SH-SY5Y (cell line): ENCODE results near the gene COPZ1.

ENCODE experiments used
- GATA2 ChIP-seq: IDR thresholded peaks from 2 replicates; pipeline ENCODE4 v1.6.1; 2011; ENCODE audit warnings: mild to moderate bottlenecking, low read depth, low read length
- GATA3 ChIP-seq: IDR thresholded peaks from 2 replicates; pipeline ENCODE4 v1.6.1; 2011; ENCODE audit warnings: low read depth, mild to moderate bottlenecking, low read length, moderate library complexity

Gene COPZ1

DNA sequence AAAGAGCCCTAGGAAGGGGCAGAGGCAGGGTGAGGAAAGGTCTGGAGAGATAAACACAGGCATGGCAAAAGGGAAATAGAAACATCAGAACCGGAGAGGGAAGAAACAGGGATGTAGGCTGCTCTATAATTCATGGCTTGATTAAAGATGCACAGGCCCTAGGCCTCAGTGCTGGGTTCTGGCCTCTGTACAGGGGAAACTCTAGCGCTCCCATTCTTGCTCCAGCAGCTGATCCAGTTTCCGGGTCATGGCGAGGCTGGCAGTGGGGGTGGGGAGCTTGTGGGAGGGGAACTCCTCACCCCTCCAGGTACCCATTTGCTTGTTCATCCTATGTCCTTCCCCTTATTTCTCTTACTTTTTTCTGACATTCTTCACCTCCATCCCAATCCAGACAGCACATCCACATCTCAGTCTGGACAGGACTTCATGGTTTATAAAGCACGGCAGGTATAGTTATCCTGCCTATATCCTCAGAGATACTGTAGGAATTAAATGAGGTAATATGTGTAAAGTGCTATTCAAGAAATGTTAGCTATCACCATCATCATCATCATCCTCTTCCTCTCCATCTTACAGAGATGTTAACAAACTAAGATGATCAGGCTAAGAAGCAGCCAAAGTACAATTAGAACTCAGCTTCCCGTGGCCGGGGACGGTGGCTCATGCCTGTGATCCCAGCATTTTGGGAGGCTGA is 47.3 kb downstream of the COPZ1 start:
- TF ChIP-seq GATA3 (no peak), GATA2 (no peak)

DNA sequence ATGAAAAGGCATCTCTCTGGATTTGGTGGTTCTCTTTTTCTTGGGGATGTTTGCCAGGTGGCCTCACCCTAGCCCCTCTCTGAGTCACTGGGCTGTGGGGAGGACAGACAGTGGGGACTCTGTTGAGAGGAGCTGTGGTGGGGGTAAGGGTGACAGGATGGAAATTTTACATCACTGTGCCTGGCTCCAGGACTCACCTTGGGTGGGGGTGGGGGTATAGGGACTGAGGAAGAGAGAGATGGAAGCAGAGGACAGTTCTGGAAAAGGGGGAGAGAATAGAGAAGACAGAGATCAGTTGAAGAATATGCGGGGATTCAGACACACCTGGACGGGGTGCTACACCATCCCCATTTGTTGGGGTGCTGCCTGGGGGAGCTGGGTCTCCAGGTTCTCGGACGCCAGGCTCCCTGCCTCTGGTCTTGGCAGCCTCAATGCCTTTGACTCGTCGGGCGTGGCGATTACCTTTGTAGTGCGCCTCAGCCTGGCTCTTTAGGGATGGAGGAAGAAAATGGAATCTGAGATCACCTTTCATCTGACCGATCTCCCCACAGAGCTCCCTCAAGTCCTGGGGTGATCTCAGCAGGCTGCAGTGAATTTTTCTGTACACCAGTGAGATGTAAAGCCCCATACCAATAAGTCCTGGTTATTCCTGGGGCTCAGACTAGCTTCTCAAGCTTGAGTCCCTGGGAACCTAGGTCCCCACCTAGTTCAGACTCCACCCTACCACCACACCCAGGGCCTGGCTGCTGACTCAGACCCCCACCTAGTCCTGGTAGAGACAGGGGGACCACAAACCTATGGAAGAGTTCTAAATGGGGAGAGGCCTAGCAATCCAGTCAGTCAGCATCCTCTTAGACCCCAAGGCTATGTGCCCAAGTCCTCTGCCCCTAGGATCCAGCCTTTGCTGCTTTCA is 49.0 kb downstream of the COPZ1 start:
- TF ChIP-seq GATA3: no peak
- no peak for TF ChIP-seq GATA2

DNA sequence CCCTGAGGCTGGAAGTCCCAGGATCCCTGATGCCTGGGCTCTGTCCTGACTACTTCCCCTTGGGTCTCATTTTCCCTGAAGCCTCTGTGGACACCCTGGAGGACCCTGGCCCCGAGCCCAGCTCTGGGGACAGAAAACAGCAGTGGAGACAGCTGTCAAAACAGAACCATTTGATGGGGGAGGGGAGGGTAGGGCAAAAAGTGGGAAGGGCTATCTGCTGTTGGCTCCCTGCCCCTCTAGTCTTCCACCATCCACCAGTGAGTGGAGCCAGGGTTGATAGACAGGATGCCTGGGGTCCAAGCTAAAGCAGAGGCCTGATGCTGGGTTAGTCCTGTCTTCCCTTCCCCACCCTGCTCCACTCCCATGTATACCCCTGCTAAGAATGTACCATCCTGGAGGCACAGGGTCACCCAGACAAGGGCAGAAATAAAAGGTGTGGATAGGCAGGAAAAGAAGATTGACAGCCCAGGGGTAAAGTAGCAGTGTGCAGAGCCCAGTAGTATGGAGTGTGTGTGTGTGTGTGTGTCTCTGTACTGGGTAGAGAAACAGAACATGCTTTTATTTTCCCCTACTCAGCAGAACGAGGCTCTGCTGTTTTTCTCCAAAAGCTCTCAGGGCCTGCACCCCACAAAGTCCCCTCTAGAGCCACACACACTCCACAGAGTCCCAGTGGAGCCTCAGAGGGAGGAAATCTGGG is 49.8 kb downstream of the COPZ1 start:
- TF ChIP-seq GATA2 (no peak), GATA3 (no peak)

DNA sequence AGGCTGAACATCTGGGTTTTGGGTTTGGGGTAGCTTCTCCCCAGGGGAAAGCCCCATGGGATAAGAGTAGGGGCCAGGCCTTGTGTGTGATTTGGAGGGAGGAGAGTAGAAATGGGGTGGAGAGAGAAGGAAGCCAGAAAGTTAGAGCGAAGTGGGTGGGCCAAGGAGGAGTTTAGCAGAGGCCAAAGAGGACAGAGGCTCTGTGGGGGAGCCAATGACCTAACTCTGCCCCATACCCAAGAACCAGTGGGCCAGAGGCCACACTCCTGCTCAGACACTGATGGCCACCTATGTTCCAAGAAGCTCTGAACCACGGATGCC is 50.3 kb downstream of the COPZ1 start:
- TF ChIP-seq GATA3 (no peak), GATA2 (no peak)

DNA sequence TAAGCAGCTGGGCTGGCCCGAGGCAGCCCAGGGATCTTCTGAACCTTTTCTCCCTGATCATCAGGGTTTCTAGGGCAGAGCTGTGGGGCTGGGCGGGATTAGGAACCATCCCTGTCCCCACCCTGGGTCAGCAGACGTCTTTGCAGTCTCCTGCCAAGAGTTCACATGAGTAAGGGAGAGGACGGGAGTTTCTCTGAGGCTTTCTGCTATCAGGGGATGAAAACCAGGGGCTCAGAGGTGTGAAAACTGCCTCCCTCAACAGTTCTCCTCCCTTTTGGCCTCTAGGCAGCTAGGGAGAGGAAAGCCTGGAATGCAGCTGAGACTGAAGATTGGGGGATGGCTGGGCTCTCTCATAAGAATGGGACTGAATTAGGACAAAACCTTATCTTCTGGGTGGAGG is 51.7 kb downstream of the COPZ1 start:
- TF ChIP-seq GATA3 (no peak), GATA2 (no peak)

DNA sequence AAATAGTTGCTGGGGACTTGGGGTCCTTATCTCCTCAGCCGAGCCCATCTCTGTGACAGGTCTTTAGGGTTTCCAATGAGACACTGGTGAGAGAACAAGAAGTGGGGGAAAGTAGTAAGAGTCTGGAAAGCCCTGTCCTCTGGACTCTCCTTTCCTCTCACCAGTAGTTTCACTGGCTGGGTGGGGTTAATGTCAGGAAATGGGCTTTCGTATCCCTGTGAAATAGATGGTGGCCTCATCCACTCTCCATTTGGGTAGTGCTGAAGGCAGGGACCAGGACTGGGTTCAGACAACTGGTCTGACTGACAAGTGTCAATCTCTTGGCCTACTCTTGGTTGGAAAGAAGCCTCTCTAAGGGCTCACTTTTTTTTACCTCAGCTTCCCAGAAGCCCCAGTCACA is 52.1 kb downstream of the COPZ1 start:
- TF ChIP-seq GATA2 (no peak), GATA3 (no peak)

DNA sequence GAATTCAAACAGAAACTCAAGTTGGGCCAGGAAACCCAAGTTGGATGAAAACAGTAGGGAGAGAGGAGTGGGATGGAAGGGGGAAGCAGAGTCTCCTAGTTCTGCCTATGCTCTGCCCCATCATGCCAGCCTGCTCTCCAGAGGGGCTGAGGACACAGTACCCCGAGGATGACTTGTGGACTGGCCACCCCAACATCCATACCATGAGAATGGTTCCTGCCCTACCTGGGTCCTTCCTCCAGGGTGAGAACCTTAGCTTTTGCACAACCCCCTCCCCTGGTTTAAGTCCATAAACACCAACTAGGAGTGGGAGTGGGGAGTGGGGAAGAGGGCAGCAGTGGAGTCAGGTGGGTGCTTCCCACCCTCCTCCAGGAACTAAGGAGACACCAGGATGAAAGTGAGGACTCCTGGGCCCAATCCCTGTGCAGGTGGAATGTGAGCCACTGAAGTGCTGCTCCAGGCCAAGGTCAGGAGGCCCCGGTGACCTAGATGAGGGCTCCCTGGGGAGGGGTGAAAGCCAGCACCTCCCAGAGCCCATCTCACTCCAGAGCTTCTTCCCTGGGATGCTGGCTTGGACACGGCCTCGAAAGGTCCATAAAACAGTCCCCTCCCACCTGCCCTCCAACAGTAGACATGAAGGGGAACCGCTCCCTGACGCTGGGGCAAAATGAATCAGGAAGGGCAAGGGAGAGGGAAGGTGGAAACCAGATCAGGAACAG is 53.0 kb downstream of the COPZ1 start:
- no peak for TF ChIP-seq GATA2

DNA sequence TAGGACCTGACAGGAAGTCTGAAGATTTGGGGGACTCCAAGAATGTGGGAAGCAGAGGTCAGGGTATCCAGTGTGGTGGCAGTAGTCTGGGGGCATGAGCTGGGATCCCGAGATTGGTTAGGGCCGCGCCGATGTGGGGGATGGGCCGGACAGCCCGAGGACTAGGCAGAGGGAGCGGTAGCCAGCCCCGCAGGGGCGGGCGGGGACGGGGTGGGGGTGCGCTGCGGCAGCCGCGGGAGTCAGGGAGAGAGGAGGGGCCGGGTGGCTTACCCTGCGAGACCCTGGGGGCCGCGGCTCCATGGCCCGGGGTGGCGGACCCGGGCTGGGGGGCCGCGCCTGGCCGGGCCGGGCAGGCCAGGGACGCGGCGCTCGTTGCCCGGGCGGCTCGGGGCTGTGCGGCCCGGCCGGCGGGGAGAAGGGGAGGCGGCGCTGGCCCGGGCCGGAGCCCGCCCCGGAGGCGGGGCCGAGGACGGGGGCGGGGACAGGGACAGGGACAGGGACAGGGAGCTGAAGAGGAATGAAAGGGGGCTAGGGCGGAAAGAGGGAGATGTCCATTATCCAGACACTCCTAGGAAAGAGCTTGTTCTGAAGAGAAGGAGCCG is 54.0 kb downstream of the COPZ1 start:
- no peak for TF ChIP-seq GATA2
- no peak for TF ChIP-seq GATA3

DNA sequence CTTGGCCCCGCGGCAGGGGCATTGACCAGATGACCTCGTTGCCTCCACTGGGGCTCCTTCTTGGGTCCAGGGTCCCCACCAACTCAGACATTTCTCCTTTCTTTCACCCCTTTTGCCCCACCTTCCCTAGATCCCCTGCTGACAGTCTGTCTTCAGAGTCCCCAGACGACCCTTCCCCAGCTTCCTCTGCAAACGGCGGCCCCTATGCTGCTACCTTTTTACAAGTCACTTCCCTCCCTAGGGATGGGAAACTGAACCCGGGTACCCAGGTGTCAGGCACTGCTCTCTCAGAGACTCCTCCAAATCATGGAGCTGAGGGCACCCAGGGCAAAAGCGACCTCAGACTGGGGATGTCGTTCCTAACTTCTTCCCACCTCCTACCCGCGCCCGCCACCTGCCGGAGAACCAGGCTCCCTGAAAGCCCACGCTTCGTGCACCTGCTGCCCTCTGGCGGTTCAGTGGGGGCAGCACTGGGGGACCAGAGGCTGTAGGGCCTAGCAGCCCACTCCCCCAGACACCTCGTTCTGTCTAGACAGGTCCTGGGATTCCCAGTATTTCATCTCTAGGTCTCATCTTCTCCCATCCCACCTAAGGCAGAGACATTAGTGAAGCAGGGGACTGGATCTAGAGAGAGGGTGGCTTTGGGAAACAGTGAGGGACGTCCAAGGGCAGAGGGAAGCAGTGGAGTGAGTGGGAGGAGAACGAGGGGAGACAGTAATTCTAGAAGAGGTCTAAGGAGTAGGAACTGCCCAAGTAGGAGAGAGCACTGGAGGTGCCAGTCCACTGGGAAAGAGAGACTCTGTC is 54.7 kb downstream of the COPZ1 start:
- TF ChIP-seq GATA2 (no peak), GATA3 (no peak)

DNA sequence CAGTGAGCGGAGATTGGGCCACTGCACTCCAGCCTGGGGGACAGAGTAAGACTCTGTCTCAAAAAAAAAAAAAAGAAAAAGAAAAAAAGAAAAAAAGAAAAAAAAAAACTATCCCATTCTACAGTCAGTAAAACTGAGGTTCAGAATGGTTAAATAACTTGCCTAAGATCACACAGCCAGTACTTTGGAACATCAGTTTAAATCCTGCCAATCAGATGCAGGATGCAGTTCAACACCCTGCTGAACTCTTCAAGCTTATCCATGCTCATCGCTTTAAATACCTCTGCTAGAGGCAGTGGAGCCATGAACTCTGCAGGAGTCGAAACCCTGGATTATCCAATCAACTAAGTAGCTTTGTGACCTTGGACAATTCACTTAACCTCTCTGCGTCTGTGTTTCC is 56.2 kb downstream of the COPZ1 start:
- no peak for TF ChIP-seq GATA3
- TF ChIP-seq GATA2: no peak

DNA sequence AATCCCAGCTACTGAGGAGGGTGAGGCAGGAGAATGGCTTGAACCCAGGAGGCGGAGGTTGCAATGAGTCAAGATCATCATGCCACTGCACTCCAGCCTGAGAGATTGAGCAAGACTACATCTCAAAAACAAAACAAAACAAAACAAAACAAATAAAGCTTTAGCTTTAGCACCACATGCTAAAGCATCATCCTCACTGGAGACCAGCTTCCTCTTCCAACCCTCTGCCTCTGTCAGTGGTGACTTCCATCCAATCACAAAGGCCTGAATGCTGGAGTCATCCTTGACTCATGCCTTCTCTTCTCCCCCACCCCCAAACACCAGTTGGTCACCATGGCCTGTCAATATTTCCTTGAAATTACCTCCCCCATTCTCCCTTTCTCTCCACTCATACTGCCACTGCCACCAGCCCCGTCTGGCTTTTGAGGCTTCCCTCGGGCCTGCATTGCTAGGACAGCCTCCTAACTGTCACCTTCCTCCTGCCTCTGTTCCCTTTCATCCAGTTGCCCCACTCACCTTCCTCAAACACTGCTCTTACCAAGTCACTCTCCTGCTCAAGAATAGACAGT is 58.2 kb downstream of the COPZ1 start:
- TF ChIP-seq GATA3 (no peak), GATA2 (no peak)

DNA sequence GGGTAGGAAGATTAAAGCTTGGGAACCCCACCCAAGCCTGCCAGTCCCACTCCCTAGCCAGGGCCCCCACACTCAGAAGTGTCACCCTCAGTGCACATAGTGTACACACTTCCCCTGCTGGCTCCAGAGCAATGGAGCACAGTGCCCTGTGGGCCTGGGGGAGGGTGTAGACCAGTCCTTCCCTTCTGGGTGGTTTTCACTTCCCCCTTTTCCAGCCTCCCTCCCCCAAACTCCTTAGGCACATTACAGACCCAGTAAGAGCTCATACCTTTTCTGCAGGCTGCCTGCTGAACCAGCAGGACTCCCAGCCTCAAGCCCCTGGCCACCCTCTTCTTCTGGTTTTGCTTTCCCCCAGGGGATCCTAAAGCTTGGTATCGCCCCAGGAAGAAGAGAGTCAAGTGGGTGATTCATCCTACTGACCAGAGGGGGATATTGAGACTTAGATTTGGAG is 59.7 kb downstream of the COPZ1 start, which contains the start of gene ZNF385A:
ZNF385A (minus strand) TSS at position 143 of the 451 bp plus-strand sequence. CDS start 219 bp downstream, outside the sequence.
- TF ChIP-seq GATA2 (no peak), GATA3 (no peak)
